ENCODE results near the gene CD6. TPM values are rescaled to one million over a fixed set of nuclear protein-coding genes. Genes with fewer than 3 reads are reported as not detected.

Gene CD6
- total RNA-seq, 1 experiment from 2014 or later, result 1.4 TPM

GRCh38 chr11:60970890-60971289, 590 bp upstream of the CD6 start:
- Histone ChIP-seq H3K4me1 (ENCODE audit: control insufficient read depth in 1 of 2, insufficient read depth in 2 of 2, low read length in 2 of 2) (no peaks in the 10 kb centered on the region), H3K27me3 (ENCODE audit: insufficient read depth, low read length) (no peaks in the 10 kb centered on the region), H3K9me3 (ENCODE audit: control insufficient read depth in 1 of 2, insufficient read depth in 1 of 2, low read depth in 1 of 2, low read length in 2 of 2) (no peaks in the 10 kb centered on the region; a peak in 2 of 4 replicates), H3K36me3 (ENCODE audit: control insufficient read depth in 1 of 2, insufficient read depth in 2 of 2, low read length in 2 of 2) (no peaks in the 10 kb centered on the region), H3K79me2 (ENCODE audit: insufficient read depth, low read length) (no peaks in the 10 kb centered on the region), H2AFZ (ENCODE audit: low read depth, low read length, poor library complexity, severe bottlenecking) (no peak overlapping the region), H3K9ac (ENCODE audit: low read length) (no peak overlapping the region), H3K4me3 (replicated peaks in 1 of 2; ENCODE audit: low read depth in 1 of 2, low read length in 2 of 2) (no peak overlapping the region), H3K27ac (ENCODE audit: low read depth, low read length) (no peak overlapping the region), H3K4me2 (ENCODE audit: low read length) (no peak overlapping the region), H3K9me2 (ENCODE audit: insufficient read depth) (no peaks in the 10 kb centered on the region), H4K20me1 (ENCODE audit: insufficient read depth) (no peaks in the 10 kb centered on the region)
- RAD21 ChIA-PET (ENCODE audit: low non-redundant PET in 1 of 2, low total read pairs in 2 of 2, uncharacterized antibody in 2 of 2, unreplicated experiment in 2 of 2), result interaction anchor here in 1 of 2 experiments (0.7 kb wide), 1 partner anchor 201 kb away, joined by 3 read pairs; no protein-coding TSS in a partner anchor
- POLR2A ChIA-PET, result no interaction called here
- intact Hi-C loops (cut with micrococcal nuclease), result loop anchor here (1.0 to 2.0 kb wide), 2 partner anchors 158 to 216 kb away; no protein-coding TSS in a partner anchor
- BruUV-seq (replicated peaks), result no TSS peak
- DNase-seq (ENCODE audit: low read depth, low spot score) (no peak), ATAC-seq (no peak)
- CTCF ChIA-PET, result interaction anchor here (1.0 to 2.5 kb wide), 6 partner anchors 11 to 216 kb away, joined by 3 to 11 read pairs (median 3); partner anchors contain the start of gene TMEM109
- TF ChIP-seq ZFX (IDR thresholded peaks at IDR 0.05), result no peak
- no peak for TF ChIP-seq RAD21 (IDR thresholded peaks at IDR 0.05; ENCODE audit: low read depth)
- no peak for TF ChIP-seq SP1 (IDR thresholded peaks at IDR 0.05; ENCODE audit: low read depth)
- no peak for TF ChIP-seq YY1 (IDR thresholded peaks at IDR 0.05; ENCODE audit: extremely low read depth, insufficient replicate concordance, low read depth, low read length)
- no peak for TF ChIP-seq ZNF274 (IDR thresholded peaks at IDR 0.05; ENCODE audit: low read depth, low read length)
- no peak for TF ChIP-seq POLR2AphosphoS5 (IDR thresholded peaks at IDR 0.05; ENCODE audit: low read depth, low read length)
- TF ChIP-seq MAX (IDR thresholded peaks at IDR 0.05), result no peak
- no peak for TF ChIP-seq ELF1 (IDR thresholded peaks at IDR 0.05; ENCODE audit: borderline replicate concordance, low read depth)
- TF ChIP-seq JUND (IDR thresholded peaks at IDR 0.05), result no peak
- TF ChIP-seq EZH2phosphoT487 (IDR thresholded peaks at IDR 0.05; ENCODE audit: borderline replicate concordance), result no peak
- TF ChIP-seq SIN3A (IDR thresholded peaks at IDR 0.05; ENCODE audit: low read depth), result no peak
- TF ChIP-seq SRF (IDR thresholded peaks at IDR 0.05; ENCODE audit: low read depth), result no peak
- no peak for TF ChIP-seq FOSL1 (IDR thresholded peaks at IDR 0.05; ENCODE audit: low read depth)
- TF ChIP-seq CBX3 (IDR thresholded peaks at IDR 0.05; ENCODE audit: low read depth), result no peak
- no peak for TF ChIP-seq REST (IDR thresholded peaks at IDR 0.05; ENCODE audit: low read depth)
- TF ChIP-seq ZBTB33 (IDR thresholded peaks at IDR 0.05; ENCODE audit: extremely low read depth, insufficient replicate concordance, low read length), result no peak
- TF ChIP-seq CTCF (IDR thresholded peaks at IDR 0.05 in 2 of 3, conservative IDR thresholded peaks at IDR 0.05 in 1 of 3; ENCODE audit: borderline replicate concordance in 1 of 3, insufficient read depth in 1 of 3, low read depth in 2 of 3, low read length in 2 of 3), result no peak

Data from HCT116 (cell line).